ENCODE data around the gene IL19. TPM values are rescaled to one million over a fixed set of nuclear protein-coding genes. Genes with fewer than 3 reads are reported as not detected.

IL19 gene
- not detected for total RNA-seq
- not detected for polyA plus RNA-seq

DNA sequence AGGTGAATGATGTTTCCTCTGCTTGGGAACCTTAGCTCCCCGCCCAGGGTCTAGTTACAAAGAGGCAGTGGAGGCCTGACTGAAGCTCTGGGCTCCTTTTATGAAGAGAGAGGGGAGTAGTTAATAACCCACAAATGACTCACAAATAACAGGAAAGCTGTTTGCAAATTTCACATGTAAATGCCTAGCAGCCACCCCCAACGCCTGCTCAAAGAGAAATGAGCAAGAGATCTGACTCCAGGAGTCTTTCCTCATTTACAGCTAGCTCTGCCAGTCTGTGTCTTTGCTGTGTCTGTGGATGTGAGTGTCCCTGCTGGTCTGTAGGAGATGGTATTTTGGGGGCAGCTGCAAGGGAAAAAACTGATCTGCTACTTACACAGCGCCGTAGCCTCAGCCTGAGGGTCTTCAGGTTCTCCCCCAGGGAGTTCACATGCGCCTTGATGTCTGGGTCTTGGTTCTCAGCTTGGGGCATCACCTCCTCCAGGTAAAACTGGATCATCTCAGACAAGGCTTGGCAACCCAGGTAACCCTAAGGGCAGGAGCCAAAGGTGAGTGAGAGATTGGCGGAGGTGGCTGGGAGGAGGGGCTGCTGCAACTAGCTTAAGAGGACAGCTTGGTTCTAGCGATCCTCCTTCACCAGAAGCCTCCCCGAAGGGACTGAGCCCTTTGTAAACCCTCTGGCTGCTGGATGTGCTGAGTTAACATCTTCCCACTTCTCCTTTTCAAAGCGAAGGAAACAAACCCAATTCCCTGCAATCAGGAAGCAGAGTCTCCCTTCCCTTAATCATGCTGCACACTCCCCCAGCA lies at the start of gene IL19:
IL19 (plus strand) TSS at position 243 of the 807 bp plus-strand sequence. CDS start 65,890 bp downstream, outside the sequence.
- no peaks in the 10 kb centered on the region for H3K4me1 ChIP-seq
- TF ChIP-seq, protein P1, sequence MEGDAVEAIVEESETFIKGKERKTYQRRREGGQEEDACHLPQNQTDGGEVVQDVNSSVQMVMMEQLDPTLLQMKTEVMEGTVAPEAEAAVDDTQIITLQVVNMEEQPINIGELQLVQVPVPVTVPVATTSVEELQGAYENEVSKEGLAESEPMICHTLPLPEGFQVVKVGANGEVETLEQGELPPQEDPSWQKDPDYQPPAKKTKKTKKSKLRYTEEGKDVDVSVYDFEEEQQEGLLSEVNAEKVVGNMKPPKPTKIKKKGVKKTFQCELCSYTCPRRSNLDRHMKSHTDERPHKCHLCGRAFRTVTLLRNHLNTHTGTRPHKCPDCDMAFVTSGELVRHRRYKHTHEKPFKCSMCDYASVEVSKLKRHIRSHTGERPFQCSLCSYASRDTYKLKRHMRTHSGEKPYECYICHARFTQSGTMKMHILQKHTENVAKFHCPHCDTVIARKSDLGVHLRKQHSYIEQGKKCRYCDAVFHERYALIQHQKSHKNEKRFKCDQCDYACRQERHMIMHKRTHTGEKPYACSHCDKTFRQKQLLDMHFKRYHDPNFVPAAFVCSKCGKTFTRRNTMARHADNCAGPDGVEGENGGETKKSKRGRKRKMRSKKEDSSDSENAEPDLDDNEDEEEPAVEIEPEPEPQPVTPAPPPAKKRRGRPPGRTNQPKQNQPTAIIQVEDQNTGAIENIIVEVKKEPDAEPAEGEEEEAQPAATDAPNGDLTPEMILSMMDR (IDR thresholded peaks at IDR 0.05): no peak
- intact Hi-C loops (cut with DNase I): no loop called here
- ATAC-seq (peak in 2 of 4 donors; percentile 48 to 51), DNase-seq (no peak), FAIRE-seq (no peak)
- WGBS, 2 donors: 85 to 89% methylated on average over 9 of the region's 9 CpGs
- H3K27me3 ChIP-seq: no peaks in the 10 kb centered on the region
- H3K9me3 ChIP-seq: no peaks in the 10 kb centered on the region
- H3K4me3 ChIP-seq: no peak within 1 kb of the TSS
- H3K27ac ChIP-seq: no peak within 1 kb of the TSS
- H3K36me3 ChIP-seq: no peaks in the 10 kb centered on the region

GRCh38 chr1:206721454-206721853 lies 49.1 kb upstream of the IL19 start:
- ATAC-seq (no peak), FAIRE-seq (no peak), DNase-seq (peak in 1 of 6 donors; percentile 6)
- Histone ChIP-seq H3K27ac (no peak overlapping the region), H3K4me1 (peaks cover 19 to 43% (median 23%) of the 10 kb centered on the region in 3 donors), H3K4me3 (no peak overlapping the region), H3K36me3 (no peaks in the 10 kb centered on the region), H3K27me3 (no peaks in the 10 kb centered on the region), H3K9me3 (no peaks in the 10 kb centered on the region)
- intact Hi-C loops (cut with DNase I): no loop called here
- TF ChIP-seq, protein P1 (IDR thresholded peaks at IDR 0.05): no peak
- 85 to 95% methylated on average over 1 of the region's 1 CpG for WGBS, 2 donors

GRCh38 chr1:206722751-206723461 lies 47.7 kb upstream of the IL19 start:
- Histone ChIP-seq H3K36me3 (no peaks in the 10 kb centered on the region), H3K4me1 (peaks cover 19 to 43% (median 20%) of the 10 kb centered on the region in 3 donors), H3K27me3 (no peaks in the 10 kb centered on the region), H3K4me3 (no peak overlapping the region), H3K9me3 (no peaks in the 10 kb centered on the region), H3K27ac (peak overlapping the region in 3 of 4 donors; percentile 50 to 67 (median 55))
- ATAC-seq (no peak), FAIRE-seq (no peak), DNase-seq (peak in 1 of 6 donors; percentile 50)
- TF ChIP-seq, protein P1 (IDR thresholded peaks at IDR 0.05): no peak
- intact Hi-C loops (cut with DNase I): no loop called here
- WGBS, 2 donors: 85 to 86% methylated on average over 17 of the region's 17 CpGs

DNA sequence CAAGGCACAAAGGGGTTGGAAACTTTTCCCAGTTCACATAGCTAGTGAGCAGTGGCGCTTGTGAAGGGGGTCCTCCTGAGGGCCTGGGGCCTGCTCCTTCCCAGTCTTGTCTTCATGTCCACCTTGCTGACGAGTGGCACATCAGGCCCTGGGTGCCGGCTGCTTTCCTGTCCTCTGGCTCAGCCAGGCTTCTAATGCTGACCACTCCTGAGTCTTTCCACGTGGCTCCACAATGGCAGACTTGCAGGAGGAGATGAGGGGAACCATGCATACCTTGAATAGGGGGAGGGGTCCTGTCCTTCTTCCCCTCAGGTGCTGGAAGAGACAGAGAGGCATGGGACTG lies 47.1 kb upstream of the IL19 start:
- H3K36me3 ChIP-seq: no peaks in the 10 kb centered on the region
- ATAC-seq (peak in 1 of 4 donors; percentile 2), DNase-seq (peak in 1 of 6 donors; percentile 54), FAIRE-seq (no peak)
- H3K4me1 ChIP-seq: peaks cover 19 to 43% (median 20%) of the 10 kb centered on the region in 3 donors
- intact Hi-C loops (cut with DNase I): no loop called here
- H3K9me3 ChIP-seq: no peaks in the 10 kb centered on the region
- WGBS, 2 donors: 76 to 78% methylated on average over 4 of the region's 4 CpGs
- H3K27me3 ChIP-seq: no peaks in the 10 kb centered on the region
- TF ChIP-seq, protein P1 (IDR thresholded peaks at IDR 0.05): no peak
- peak overlapping the region; percentile 50 to 81 (median 61) for H3K27ac ChIP-seq
- H3K4me3 ChIP-seq: no peak overlapping the region

Data from pancreas (tissue), 10 donors.